ENCODE results near the gene ADI1.
"Not testable (repeated sequence)": the region's sequence is repeated elsewhere in the genome, so short reads cannot be mapped to it uniquely, and the experiment has no call there.

Gene ADI1

DNA sequence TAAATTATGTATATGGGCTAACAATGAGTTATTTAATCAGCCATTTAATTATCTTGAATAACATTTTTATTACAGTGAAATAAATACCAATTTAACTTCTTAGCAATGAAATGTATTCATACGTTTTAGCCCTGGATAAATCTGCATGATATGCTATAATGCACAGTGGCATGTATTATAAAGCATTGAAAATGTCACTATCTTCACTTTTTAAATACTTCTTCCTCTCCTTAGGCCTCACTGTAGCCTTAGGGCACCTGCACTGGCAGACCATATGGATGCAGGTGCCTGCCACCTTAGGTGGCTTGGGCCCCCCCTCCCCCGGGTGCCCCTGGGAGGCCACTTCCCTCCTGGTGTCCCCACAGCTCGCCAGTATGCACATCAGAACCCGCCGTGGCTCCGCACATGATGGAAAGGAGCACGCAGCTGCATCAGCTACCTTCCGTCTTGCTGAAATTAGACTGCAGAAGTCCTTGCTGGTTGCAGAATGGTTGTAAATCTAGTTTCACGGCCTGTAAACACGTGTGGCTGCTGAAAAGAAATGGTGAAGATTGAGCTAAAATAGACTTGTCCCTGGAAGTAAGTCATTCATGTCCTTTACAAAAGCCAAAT lies 56.7 kb downstream of the ADI1 start:
- DNase-seq = no peak

DNA sequence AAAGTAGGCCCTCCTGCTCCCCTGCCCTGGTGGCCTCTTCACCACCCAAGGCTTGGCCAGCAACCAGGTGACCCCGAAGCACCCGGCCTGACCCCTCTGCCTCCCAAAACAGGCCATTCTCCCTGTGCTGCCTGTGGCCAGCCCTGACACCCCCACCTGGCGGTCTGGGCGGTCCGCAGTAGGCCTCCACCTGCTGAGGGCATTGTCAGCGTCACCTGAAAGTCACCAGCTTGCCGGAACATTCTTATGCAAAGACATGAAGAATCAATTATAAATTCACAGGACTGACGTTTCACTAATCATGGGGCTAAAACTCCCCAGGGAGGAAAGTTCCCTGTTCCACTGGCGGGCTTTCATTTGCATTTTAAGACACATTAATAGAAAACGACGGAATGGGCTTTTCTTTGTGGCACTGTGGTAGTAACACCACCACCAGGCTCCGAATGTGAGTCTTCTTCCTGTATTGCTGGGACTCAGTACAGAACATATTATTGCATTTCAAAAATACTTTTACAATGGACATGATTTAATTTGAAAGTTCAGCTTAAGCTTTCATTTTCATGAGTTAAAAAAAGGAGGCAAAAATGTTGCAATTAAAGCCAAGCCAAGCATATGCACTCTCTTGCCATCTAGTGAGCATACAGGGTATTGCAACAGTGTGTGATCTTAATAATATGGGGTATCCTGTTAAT lies 57.4 kb downstream of the ADI1 start:
- DNase-seq = peak; percentile 58

DNA sequence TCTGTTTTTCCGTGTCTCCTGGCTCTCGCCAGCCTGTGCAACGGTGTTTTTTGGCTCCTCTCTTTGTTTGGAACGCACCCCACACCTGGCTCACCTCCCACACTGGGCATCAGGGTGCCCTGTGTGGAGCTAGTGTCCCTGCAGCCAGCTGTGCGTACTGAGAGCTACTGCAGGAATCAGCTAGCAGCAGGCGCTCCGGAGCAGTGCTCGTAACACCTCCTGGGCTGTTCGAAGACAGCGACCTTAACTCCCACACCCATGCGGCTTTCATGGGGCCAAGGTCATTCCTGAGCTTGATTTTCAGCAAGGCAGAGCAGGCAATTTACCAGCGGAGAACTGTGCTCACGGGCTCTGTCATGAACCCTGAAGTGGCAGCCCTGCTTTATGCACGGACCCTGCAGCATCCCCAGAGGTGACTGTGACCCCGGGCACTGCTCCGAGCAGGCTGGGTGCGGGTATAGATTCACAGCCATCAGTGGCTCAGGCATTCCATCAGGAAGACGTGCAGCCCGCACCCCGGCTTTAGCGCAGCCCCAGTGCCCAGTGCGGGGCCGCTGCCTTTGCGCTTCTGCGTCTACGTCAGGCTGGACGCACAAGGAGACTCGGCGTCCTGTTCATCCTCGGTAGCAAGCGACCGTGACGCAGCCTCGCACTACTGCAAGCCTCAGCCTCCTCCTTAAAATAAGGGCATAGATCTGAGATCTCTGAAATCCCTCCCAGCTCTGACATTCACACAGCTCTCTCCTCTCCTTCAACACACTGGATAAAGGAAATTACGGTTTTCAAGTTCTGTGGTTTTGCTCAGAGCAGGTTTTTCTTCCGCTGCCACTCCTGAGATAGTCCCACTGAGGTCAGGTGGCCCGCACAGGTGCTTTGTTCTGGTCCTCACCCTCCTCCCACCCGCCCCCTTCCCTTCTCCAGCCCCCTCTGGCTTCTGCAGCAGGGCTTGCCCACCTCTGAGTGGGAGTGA lies 58.2 kb downstream of the ADI1 start:
- DNase-seq = no peak

DNA sequence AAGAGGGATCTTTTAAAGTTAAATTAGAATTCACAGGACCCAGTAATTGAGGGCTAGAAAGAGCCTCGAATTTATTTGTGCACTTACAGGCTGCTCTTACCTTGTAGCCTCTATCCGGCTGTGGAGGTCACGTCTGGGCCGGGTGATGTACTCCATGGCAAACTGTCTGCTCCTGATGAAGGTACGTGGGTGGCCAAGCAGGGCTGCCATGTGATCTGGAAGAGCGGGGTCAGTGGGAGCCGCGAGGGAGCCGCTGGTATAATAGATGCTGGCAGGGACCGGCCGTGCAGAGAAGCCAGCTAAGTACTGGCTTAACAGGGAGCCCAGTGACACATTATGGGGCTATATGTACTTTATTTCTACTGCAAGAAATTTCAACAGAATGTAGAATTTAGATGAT lies 59.2 kb downstream of the ADI1 start:
- no peak for DNase-seq

DNA sequence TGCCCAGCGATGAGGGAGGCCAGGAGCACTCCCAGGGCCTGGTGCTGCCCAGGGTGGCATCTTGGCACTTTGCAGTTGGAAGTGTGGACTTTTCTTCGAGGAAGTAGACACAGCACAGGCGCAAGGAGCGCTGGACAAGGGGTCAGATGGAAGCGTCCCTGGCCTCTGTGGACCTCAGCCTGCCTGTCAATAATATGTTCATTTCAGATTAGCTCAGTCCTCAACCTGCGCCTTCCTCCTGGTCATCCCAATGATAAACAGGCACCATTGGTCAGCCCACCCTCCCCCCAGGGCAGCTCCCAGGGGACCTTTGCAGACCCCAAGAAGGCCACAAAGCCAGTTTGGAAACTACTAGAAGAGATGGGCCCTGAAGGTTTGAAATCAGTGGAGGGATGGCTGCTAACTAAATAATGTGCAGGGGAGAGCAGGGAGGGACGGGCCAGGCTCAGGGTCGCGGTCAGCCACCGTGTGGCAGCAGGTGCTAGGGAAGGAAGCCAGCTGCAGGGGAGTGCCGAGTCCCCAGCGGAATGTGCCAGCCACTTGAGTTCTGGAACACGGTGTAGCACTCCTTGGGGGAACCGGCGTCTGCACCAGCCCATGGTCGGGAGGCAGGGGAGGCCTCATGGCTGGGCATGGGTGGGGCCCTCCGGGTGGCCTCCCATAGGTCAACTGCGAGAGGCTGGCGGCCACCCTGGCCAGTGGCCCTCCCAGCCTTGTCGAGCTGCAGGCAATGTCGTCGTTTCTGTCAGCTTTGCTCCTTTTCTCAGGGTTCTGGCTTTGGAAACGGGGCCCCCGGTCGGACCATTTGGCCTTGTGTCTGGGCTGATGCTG lies 59.9 kb downstream of the ADI1 start:
- DNase-seq = no peak

DNA sequence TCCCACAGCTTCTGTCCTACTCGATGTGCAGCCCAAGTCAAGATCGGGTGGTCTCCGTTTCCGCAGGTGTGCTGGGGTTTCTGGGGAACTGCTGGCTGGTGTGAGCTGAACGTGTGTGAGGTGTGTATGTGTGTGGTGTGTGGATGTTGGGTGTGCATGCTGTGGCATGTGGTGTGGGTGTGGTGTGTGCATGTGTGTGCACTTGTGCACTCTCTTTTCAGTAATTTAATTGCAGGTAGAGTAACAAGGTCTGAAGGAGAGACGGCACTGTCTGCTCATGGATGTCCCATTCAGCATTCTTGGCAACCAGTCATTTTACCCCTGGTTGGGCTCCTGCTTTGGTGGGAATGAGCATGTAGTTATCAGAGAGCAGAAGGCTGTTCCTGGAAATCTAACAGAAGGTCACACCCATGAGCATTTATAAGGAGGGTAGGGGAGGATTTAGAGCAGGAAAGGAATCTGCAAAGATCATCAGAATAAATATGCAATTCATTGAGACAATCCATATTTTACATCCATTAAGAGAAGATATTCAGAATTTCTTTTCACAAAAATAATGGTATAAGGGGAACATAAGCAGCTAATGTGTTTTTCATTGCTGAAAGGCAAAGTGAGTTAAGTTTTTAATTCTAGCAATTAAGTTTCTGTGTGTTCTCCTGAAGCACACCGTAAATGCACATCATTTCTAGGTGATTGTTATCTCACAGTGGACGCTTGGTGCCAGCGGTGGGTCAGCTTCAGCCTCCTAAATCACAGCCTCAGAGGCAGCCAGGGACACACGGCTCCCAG lies 60.7 kb downstream of the ADI1 start:
- no peak for DNase-seq

DNA sequence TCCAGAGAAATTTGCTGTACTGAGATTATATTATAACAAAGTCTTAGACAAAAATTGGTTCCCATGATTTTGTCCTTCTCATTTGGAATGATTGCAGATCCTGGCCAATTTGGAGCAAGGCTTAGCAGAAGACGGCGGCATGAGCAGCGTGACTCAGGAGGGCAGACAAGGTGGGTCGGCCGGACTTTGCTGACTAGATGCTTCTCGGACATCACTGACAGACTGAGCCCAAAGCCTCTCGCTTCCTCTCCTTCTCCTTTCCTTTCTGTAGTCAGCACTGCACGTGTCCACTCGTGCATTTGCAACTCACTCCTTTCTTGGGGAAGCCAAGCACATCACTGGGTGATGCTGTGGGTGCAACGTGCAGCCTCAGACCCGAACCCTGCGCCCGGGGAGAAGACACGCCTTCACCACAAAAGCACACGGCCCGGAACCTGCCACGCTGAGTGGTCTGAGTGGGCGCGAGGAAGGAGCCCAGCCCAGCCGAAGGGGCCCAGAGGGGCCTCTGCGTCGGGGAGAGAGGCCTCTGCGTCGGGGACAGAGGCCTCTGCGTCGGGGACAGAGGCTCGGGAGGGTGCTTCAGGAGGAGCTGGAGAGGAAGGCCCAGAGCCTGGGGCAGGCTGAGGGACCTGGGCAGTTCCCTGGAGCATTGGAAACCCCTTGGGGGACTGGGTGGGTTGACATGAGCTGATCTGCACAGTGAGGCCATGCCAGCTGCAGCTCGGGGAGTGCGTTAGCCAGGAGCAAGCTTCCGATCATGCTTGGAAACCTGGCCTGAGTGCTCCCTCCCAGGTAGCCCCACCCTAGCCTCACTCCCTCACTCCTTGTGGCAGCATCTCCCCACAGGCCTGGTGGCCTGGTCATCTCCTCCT lies 61.6 kb downstream of the ADI1 start:
- no peak for DNase-seq

DNA sequence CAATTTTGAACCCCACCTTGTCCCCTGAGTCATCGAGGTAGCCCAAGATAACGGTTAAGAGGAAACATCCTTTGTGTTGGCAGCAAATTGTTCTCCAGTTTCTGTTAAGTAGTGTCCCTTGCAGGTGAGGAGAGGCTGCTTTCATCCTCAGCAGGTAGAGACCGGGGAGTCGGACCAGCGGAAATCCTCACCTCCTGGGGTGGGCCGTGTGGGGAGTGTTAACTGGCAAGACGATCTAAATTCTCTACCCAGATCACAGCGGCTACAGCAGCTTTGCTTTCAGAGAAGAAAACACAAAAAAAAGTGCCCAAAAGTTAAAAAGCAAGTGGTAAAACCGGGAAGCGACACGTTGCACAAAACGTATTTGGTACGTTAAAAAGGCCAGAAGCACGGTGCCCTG lies 63.2 kb downstream of the ADI1 start:
- DNase-seq = no peak

DNA sequence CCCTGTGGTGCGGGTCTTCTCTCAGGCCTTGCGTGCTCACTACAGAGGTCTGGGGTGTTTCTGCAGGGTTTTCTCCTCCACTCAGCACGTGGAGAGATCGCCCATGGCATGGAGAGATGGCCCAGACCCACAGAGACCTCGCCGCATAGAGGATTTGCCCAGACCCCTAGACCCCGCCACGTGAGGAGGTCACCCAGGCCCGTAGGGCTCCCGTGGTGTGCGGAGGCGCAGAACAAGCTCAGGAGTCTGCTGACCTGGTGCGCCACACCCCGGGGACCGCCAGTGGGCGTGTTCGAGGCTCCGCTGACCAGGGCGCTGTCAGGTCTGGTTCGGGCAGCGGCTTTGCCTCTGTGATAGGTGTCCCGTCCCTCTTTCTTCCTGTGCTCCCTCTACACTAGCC lies 64.5 kb downstream of the ADI1 start:
- no peak for DNase-seq

DNA sequence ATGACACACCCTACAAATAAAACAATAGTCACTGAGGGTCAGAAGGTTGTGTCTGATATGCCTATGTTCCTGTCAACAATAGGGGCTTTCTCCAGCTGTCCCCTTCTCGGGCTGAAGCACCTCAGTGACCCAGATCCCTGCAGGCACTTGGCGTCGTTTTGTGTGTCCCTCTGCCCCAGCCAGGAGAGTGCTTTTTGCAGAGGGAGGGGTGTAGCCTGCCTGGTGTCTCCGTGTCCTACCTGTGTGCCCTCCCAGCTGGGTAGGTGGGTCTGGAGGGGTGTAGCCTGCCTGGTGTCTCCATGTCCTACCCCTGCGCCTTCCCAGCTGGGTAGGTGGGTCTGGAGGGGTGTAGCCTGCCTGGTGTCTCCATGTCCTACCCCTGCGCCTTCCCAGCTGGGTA lies 65.3 kb downstream of the ADI1 start:
- not testable (repeated sequence) for DNase-seq

DNA sequence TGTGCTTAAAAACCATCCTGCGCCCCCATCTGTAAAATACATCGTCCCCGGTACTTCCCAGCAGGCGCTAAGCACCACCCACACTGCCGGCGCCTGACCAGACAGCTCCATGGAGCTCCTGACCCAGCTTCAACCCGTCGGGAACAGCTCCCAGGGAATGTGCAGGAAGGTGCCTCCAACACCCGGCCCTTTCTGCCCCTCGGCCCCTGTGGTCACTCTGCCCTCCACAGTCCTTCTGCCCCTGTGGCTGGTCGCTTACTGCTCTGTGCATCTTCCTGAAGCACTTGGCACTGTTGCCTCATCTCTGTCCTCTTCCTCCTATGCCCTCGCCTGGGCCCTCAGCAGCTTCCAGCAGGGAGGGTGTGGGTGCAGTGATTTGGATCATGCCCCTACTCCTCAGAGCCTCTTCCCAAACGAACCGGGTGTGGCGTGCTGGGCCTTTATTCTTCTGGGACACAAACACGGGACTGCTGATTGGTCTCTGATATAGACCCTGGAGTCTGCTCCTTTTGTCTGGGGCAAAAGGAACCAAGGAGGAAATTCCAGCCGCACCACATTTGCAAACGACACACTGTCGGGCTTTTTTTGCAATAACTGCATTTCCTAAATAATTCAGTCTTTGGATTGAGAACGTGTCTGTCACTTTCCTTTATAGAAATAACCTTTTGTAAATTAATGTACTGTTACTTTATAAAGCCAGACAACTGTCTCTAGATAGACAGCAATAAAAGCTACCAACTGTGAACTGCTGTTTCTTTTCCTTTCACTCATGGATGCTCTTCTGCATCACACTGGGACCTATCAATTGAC lies 65.9 kb downstream of the ADI1 start:
- DNase-seq = no peak

DNA sequence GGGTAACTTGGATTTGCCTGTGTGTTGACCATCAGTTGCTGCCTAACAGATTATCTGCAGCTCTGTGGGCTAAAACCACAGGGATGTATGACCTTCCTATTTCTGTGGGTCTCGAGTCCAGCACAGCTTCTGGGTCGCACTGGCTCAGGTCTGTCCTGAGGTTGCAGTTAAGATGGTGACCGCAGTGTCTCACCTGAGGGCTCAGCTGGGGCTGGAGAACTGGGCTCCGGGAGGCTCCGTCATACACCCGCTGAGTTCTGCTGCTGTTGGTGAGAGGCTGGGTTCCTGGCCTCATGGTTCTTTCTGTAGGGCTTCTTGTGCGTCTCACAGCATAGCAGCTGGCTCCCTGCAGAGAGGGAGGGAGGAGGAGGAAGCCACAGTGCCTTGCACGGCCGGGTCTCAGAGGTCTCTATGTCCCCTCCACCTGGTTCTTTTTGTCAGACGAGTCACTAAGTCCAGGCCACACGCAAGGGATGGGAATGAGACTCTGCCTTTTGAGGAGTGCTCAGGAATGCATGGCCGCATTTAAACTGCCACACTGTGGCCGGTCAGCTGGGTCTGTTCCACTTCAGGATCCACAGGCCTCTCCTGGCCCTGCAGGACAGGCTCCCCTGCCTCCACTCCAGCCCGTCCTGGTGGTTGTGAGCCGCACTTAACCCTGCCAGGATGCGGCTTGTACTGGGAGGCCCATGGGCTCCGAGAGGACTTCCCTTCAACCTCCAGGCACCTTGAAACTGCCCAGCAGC lies 67.2 kb downstream of the ADI1 start:
- no peak for DNase-seq

DNA sequence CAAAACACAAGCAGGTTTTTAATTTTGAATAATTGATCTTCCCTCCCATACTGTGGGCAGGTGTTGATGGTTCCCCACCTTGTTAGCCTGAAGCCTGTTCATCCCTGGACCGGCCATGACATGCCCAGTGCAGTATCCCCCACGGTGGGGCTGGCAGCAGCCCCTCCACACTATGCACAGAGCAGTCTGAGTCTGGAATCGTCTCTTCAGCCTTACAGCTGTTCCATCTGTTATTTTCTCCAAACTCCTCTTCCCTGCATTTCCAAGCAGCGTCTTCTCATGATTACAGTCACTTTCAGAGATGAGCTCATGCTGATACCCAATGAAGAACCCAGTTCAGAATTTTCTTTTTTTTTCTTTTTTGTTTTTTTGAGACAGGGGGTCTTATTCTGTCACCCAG lies 68.2 kb downstream of the ADI1 start:
- no peak for DNase-seq

DNA sequence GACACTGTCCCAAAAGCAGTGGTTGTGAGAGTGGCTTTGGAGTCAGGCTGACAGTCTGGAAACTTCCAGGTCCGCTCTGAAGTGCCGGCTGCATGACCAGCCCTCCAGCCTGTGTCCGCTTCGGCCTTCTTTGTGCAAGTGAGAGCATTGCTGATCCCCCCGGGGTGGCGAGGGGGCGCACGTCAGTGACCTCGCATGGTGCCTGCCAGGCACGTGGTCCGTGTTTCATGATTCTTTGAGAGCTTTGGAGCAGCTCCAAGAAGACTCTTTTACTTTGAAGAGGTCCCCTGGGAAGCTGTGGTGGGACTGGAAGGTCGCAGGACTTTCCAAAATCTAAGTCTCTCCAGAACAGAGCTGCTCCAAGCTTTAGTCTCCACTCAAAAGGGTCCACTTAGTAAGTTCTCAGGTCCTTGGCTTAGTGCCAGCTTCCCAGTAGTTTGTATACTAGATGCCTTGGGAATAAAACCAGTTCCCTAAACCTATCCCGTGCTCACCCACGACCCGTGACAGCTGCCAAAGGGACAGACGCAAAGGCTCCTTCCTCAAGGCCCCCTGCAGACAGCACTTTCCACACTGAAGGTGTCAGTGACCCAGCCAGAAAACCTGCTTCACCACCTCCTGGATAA lies 68.8 kb downstream of the ADI1 start:
- no peak for DNase-seq

DNA sequence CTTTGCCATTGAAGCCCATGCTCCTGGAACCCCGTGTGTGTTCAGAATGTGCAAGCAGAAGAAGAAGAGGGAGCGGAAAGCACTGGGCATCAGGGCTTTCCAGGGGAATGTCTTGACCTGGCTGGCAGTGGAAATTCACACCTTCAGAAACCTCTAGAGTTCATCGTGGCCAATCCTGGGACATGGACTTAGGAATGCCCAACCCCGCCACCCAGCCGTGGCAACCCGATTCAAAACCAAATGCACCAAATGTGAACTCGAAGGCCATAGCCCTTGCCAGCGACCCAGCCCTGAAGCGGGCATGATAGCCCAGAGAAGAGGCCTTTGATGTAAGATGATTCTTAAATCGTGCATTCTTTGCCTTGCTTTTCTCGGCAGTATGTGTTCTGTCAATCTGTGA lies 69.4 kb downstream of the ADI1 start:
- DNase-seq = no peak

DNA sequence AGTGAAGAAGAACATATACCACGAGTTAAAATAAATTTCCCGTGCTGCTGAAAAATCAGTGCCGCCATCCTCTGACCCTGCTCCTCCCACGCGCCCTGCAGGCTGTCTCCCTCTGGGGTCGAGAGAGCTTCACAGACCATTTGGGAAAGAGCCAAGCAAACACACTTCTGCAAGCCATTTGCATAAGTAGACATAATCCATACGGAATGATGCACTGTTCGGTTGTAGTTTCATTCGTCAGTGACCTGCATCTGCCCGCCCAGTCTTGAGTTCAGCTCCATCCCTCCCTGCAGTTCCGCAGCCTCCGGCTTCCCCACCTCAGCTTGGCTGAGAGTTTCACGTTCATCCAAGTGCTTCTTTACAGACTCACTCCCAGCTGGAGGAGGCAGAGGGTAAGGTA lies 70.2 kb downstream of the ADI1 start:
- DNase-seq = peak; percentile 23

DNA sequence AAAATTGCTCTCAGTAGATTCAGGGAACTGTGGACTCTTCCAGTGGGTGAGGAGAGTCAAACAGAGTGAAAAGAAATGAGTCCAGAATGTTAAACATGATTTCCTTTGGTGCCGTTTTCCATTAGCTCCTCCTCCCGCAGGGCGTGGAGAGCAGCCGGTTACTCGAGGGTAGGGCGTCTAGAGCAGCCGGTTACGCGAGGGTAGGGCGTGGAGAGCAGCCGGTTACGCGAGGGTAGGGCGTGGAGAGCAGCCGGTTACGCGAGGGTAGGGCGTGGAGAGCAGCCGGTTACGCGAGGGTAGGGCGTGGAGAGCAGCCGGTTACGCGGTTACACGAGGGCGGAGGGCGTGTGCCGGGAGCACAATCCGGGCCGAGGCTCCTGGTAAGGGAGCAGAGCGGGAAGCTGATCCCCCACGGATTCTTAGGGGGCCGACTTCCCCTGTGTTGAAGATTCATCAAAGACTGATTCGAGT lies 70.9 kb downstream of the ADI1 start:
- DNase-seq = not testable (repeated sequence)

DNA sequence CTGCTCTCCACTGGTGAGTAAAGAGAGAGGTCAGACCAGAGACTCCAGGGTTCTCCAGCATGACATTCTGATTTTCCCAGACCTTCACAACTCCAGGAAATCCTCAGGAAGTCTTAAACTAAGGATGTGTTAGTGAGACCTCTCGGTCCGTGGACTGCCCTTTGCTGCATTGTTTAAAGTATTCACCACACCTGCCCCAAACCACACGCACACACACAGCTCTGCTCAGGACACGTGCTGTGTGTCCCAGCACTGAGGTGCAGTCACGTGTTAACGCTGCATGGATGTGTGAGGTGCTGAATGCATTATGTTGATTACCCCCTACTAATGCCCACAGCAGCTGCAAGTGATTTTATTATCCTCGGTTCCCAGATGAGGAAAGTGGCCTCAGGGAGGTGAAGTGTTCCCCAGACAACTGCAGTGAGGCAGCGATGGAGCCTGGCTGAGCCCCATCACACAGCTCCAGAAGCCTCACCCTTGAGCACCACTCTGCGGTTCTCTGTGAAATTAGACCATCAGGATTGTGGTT lies 71.5 kb downstream of the ADI1 start:
- no peak for DNase-seq

Measured in fibroblast of skin of scalp (primary cell).